Right lobe of liver (tissue), 4 donors: ENCODE measurements around the gene CCL14.

Experiments
- CTCF ChIP-seq, 4 donors: fragments of 200-600 bp in 3 of 4; fragments of 450-650 bp in 1 of 4; IDR thresholded peaks; one replicate each; pipeline versions ENCODE4 v1.5.1 to v1.8.0; 2016 to 2022; ENCODE audit warnings: antibody characterized with exemption in 4 of 4, mild to moderate bottlenecking in 2 of 4
- POLR2A ChIP-seq: fragments of 450-650 bp; IDR thresholded peaks from one replicate; pipeline ENCODE4 v1.6.1; 2017; ENCODE audit warnings: antibody characterized with exemption, mild to moderate bottlenecking
- donor health status: DM: no; HTN: no; CAD: no.
- donor health status: DM: no; HTN: no; CAD: no.
- donor health status: DM: no; HTN: yes; CAD: no.

- TF ChIP-seq CTCF (IDR thresholded peaks at IDR 0.05) (no peak), POLR2A (no peak)
These were observed 1.6 kb upstream of the CCL14 start for GRCh38 chr17:35988164-35988563.
